HG02798 (cell line): ENCODE data around the gene FTO.

ENCODE experiments used
- ATAC-seq: cut with Tn5 transposase; IDR thresholded peaks from one replicate; pipeline ENCODE4 v1.9.1; 2021; ENCODE audit warnings: mild to moderate bottlenecking; ENCODE audit not compliant: unreplicated experiment, poor library complexity

The FTO gene

DNA sequence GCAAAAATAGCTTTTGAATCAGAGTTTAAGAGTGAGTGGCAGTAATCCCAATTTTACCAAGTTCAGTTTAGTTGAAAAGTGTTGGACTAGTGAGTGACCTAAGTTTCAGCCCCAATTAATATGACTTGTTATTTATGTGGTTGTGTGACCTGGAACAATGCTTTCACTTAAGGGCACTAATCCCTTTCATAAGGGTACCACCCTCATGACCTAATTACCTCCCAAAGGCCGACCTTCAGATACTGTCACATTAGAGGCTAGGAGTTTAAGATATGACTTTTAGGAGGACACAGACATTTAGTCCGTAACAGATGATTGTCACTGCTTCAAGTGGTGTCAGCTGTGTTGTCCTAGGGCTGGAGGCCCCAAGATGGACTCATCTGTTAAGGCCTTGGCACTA lies 392.7 kb downstream of the FTO start:
- ATAC-seq = no peak

DNA sequence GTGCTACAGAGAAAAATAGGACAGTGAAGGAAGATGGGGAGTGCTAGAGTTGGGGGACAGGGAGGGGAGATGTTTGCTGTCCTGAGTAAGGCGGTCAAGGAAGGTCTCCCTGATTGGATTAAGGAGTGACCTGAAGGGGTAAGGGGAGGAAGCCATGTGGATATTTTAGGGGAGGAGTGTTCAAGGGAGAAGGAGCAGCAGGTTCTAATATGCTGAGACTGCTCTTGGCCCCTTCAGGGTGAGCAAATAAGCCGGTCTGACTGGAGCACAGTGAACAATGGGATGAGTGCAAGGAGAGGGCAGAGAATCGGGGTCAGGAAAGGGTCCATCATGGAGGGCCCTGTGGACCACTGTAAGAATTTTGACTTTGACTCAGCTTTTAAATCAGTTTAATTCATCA lies 393.8 kb downstream of the FTO start:
- no peak for ATAC-seq

DNA sequence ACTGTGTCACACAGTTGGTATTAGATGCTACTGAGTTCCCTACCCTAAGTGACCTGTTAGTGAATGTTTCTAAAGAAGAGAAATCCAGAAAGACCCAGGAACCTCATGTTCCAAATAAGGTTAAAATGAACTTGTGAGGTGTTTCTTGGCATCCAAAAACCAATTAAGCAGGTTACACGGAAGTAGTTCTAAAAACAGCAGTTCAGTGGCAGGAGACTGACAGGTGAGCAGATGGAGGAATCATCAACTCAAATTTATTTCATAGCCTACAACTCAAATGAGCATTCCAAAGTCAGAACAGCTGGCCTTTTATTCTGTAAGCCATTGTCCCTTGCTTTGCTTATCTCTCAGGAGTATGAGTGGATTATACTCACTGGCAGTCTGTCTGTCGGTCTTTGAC lies 394.3 kb downstream of the FTO start:
- no peak for ATAC-seq

DNA sequence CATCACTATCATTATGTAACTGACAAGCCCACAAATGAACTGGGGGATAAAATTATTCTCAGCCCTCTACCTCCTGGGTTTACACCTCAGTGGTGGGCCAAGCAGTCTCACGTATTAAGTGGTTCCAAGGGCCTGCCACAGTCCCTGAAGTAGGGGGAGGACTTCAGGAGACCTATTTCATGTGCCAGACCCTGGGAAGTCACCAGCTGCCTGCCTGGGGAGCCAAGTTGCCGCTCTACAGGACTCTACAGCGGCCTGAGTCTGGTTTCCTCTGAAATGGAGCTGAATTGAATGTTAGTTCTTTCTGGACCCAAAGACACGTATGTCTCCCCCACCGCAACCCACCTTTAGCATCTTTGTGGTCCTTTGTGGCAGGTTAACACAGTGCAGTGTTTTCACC lies 395.7 kb downstream of the FTO start:
- ATAC-seq = no peak

DNA sequence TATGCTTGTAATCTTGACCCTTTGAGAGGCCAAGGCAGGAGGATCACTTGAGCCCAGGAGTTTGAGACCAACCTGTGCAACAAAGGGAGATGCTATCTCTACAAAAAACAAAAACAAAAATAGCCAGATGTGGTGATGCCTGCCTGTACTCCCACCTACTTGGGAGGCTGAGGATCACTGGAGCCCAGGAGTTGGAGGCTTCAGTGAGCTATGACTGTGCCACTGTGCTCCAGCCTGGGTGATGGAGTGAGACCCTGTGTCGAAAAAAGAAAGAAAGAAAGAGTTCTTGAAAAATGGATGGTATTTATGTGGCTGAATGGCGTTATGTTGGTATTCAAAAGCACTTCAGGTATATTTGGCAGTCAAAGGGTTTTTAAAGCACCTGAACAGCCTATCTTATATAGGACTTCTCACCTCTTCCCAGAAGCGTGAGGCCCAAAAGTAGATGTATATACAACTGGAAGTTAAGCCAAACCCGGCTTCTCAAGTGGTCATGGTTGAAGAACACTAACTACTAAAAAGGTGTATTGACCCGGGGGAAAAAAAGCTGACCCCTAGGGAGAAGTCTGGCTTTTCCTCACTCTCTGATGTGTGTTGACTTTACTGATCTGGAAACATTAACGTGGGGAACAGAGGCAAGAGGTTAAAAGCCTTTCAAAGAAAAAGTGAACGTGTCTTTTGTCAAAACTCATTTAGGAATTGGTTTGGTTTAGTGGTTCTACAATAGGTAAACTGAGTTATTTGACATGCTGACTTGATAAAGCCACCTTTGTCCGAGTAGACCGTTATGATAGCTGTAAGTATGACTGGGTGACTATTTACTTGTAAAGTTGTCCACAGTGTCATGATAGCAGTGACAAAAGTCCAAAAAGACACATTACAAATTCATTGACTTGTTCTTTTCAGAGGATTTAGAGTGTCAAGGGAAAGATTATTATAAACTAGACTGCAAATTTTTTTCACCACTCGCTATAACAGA lies 399.2 kb downstream of the FTO start:
- ATAC-seq = no peak

DNA sequence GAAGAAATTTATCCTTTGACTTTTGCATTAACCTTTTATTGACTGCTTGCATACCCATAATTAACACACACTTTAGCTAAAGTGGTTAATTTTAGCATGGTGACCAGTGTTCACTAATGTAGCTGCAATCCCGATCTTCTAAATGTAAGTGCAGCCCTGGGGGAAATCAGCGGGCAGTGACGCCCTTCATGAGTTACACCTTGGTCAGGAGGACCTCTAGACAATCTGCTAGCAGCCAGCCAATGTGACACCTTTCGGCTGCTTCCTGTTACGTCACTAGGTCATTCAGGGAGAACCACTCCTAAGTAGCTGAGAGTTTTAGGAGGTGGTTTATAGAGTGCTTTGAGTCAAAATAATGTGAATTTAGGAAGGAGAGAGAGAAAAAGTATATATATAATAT lies 402.1 kb downstream of the FTO start:
- ATAC-seq = no peak

DNA sequence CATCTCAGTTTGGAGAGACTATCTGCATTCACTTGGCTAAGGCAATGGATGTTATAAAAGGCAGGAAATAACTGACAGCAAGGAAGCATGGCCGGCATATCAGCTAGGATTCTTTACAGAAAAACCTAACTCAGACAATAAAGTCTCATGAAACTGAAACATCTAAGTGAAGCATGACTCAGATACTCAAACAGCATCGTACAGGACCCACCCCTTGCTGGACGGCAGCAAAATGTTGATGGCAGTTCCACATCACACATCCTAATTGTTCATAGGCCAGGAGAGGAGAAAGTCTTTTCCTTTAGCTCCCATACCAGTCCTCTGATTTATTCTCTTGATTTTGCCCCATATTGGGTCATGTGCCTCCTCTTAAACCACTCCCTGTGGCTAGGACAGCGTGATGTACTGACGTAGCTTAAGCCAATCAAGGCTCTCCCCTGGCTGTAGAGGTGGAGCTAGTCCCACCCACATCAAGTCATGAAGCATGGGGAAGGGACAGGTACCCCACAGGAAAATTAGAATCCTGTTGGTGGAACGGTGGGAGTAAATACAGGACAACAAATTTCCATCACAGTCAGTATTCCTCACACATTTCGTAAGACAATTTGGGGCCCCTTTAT lies 403.7 kb downstream of the FTO start:
- no peak for ATAC-seq

DNA sequence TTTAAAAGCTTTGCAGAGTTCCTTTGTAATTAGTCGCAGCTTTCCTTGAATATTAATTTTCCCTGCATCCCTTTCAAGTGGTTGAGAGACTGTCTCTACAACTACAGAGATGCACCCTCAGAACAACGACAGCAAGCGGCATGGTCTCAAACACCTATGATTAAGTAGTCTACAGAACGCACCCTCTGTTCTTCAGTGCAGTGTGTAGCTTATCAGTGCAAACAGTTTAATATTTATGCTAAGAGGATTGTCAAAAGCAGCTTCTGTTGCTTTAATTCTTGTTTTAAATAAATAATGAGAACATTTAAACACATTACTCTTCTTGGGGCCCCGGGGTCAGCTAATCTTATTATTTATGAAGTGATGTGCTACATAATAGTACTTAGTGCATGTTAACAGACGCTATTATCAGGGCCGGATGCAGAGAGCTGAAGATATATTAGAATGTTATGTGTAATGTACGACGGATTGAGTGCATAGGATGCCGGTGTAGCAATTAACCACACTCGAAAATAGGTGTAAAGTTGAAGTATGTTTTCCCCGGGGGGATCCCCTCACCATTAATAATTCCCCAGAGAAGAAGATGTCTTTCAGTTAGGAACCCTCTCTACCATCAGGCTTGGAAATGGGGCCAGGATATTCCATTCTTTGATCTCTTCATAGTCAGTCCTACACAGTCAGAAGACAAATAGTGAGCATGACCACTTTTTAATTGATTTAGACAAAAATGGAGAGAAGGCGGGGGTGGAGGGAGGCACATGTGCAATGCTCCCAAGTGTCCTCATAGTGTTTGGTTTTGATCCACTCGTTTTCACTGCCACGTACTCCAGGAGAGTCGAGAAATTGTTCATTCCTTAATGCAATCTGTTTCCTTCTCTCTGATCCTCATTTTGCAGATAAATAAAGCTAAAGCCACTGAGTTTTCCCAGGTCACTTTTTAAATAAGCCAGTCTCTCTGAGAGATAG lies 406.3 kb downstream of the FTO start:
- no peak for ATAC-seq

DNA sequence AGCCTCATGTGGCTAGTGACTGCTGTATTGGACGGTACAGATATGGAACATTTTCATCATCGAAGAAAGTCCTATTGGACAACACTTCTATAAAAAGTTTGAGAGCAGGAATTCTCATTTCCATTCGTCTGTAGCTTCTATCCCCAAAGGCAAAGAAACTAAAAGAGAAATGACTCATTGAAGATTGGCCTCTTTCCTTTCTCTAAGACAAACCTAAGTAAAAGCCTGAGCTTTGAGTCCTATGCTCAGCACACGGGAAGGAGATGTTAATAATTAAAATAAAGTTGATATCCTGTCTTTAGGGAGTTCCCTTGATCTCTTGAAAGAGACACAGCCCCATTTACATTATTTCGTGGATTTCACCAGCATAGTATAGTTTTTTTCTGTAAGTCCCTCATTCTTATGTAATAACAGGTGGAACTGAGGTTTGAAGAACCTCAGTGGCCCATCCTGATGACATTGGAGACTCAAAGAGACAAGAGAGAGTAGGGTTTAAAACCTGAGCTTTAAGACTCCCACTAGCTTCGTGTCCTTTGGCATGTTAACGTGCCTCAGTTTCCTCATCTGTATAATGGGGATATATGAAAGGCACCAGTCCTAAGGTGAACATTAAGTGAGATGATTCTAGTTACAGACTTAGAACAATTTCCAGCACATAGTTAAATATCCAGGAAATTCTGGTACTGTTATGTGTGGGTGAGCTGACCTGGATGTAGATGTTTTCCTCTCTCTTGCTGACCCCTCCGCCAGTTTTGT lies 408.7 kb downstream of the FTO start:
- no peak for ATAC-seq

DNA sequence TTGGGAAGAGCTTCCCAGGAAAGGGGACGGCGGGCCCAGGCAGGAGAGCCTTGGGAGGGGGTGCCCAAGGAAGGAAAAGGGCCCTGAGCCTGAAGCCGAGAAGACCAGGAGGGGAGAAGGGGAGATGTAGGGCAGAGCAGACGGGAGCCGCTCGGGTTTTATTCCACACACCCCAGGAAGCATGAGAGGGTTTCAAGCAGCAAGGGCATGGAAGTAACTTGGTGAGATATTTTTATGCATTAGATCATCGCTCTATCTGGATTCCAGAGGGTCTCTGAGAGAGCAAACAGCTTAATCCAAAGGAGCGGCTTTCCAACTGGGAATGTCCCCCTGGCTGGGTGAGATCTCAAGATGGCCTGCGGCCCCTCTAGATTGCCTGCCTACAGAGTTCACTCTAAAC lies 411.6 kb downstream of the FTO start:
- no peak for ATAC-seq

DNA sequence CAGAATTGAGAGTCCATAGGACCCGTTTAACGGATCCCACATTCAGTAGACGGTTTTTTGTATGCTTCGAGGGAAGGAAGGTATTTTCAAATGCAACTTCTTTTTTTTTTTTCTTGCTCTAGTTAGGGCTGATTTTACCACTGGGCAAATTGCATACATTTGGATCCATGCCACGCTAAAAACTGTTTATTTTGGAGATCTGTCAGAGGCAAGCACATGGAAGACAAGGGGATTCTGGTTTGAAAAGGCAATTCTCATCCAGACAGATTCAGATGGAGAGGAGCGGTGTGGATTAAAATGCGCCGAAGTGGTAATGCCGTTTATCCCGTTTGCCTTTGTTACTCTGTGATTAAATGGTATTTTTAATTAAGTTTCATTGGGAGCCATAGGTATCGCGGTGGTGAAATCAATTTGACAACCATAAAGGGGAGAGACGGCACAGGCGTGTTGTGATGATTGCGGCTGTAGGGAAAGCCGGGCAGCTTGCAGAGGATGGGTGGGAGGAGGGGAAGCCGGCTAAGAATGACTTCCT lies 412.2 kb downstream of the FTO start:
- ATAC-seq = no peak

DNA sequence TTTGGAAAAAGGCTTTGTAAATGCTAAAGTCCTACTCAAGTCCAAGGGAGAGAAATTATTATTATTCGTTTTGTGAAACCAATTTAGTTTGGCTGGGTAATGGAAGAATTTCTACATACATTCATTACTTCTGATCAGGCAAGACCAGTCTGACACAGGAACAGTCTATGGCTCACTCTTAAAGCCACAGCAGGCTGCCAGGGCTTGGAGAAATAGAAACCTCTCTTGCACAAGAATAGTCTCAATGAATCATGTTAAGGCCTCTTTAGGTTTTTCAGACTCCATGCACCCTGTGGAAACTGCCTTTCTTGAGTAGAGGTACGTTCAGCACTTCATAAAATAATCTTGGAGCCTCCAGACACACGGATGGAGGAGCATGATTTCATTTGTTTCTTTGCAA lies 414.9 kb downstream of the FTO start:
- no peak for ATAC-seq

DNA sequence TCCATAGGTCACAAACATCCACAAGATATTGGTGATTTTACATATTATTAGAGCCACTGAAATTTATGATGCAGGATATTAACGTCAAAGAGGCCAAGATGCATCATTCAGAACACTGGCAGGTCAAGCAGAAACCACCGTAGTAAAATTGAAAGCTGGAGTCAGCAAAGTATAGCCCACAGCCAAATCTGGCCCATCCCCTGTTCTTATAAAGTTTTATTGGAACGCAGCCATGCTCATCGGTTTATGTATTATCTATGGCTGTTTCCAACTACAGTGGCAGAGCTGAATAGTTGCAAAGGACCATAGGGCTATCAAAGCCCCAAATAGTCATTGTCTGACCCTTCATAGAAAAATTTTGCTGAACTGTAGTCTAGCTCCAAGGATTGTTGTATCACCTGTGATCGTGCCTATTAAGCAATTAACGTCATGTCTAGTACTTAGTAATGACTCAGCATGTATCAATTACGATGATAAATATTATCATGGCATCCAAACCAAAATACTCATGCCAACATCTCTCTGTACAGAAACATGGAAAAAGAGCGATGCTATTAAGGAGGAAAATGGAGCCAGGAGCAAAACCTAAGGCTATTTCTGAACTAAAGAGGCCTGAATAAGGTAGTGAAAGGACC lies 417.0 kb downstream of the FTO start:
- ATAC-seq = no peak

DNA sequence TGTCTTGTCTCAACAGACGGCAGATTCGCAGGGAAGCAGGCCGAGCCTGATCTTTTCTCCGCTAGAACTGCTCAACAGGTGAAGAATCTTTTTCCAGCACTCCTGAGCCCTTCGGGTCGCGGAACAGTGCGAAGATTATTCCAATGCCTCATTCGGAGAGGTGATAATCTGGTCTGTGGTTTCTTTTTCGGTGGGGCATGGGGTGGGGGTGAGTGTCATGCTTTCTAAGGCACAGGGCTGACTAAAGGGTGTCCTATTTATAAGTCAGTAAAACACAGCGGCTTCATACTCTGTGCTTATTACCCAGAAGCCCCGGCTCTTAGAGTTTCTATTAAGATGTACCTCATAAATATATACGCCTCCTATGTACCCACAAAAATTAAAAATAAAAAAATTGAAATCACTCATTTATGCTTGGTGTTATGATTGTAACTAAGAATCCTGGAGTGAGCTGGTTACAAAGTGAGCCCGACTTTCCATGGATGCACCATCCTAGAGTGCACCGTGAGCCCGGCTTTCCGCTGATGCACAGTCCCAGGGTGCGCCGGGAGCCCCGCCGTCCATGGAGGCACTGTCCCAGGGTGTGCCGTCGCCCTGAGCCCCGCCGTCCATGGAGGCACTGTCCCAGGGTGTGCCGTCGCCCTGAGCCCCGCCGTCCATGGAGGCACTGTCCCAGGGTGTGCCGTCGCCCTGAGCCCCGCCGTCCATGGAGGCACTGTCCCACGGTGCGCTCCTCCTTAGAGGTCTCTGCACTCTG lies 417.8 kb downstream of the FTO start:
- no peak for ATAC-seq

DNA sequence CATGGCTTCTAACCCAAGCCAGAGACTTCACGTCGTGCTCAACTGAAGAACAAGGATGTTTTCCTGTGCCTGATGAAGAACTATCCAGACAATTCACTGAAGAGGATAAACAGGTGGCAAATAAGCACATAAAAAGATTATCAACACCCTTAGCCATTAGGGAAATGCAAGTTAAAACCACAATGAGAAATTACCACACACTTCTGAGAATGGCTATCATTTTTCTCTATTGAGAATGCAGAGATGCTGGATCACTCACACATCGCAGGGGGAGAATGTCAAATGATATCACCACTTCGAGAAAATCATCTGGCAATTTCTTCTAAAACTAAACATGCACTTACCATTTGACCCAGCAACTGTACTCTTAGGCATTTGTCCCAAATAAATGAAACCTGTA lies 419.8 kb downstream of the FTO start:
- ATAC-seq = no peak

DNA sequence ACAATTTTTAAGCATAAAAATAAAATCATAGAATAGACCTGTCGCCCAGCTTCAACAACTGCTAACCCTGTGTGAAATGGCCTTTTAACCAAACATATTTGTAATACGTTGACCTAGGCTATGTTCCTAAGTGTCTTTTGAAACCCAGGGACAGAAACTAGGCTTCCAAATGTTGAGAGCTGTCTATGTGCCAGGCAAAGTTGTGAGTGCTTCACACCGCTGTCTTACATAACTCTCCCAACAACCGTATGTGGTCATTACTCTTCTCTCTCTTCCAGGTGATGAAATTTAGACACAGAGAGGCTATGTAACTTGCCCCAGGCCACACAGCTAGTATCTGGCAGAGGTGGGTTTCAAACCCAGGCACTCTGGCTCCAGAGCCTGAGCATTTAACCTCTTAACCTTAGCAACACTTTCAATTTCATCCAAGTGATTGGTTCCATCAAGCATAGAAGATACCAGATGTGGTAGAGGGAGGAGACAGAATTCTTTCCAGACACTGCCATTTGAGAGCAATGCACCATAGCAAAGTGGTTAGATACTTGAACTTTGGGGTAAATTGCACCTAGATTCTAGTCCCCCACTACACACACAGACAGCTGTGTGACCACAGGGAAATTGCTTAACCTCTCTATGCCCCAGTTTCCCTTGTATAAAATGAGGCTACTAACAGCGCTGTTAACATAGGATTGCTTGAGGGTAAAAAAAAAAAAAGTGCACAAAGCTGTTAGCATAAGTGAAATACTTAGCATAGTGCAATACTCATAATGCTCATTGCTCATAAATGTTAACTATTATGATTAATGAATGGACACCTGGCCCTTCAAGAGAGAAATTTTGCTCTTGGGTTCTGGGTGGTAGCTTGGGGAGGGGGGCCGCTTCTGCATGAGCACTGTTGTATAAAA lies 422.0 kb downstream of the FTO start:
- no peak for ATAC-seq

DNA sequence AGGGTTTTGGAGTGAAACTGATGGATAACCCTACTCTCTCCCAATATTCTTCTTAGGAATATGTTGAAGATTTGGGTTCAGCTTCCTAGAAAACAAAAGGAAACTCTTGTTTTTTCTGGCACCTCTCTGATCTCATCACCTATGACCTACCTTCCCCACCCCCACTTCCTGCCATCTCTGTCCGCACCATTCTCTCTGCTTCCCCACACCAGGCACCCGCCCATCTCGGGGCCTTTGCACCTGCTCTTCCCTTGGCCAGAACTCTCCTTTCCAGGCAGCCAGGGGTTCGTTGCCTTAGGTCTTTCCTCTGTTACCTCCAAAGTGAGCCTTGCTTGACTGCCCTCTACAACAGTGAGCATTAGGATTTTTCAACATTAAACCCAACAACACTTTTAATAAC lies 423.0 kb downstream of the FTO start:
- no peak for ATAC-seq
